ENCODE results near the gene GCN1.

GCN1 gene

DNA sequence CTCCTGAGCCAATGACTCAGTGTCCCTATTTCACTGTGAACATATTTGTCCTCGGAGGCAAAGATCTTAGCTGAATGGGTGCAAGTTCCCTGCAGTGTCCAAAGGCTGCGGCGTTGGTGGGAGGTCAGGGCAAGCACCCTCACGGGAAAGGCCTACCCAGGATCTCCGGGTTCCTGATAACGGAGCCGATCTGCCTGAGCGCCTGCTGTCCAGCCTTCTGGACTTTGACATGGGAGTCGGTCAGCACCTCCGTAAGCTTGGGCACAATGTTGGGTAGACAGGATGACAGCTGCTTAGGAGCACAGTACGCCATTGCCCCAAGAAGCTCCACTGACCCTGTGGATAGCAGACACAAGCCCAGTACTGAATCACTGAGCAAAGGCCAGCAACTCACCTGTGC is 46.5 kb downstream of the GCN1 start:
- TF ChIP-seq, protein P1, sequence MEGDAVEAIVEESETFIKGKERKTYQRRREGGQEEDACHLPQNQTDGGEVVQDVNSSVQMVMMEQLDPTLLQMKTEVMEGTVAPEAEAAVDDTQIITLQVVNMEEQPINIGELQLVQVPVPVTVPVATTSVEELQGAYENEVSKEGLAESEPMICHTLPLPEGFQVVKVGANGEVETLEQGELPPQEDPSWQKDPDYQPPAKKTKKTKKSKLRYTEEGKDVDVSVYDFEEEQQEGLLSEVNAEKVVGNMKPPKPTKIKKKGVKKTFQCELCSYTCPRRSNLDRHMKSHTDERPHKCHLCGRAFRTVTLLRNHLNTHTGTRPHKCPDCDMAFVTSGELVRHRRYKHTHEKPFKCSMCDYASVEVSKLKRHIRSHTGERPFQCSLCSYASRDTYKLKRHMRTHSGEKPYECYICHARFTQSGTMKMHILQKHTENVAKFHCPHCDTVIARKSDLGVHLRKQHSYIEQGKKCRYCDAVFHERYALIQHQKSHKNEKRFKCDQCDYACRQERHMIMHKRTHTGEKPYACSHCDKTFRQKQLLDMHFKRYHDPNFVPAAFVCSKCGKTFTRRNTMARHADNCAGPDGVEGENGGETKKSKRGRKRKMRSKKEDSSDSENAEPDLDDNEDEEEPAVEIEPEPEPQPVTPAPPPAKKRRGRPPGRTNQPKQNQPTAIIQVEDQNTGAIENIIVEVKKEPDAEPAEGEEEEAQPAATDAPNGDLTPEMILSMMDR (IDR thresholded peaks at IDR 0.05; ENCODE audit: insufficient read depth, low read length, missing control alignments) = no peak
- DNase-seq (ENCODE audit: low read depth, low spot score) = no peak
- ChIA-PET CTCF (interaction anchor here (0.7 to 1.4 kb wide), 3 partner anchors 21 to 118 kb away, joined by 3 read pairs; no protein-coding TSS in a partner anchor), POLR2A (interaction anchor here (2.1 kb wide), 1 partner anchor 53 kb away, joined by 5 read pairs; the partner anchor contains the start of gene RPLP0)
- no peak overlapping the region for H3K4me3 ChIP-seq (ENCODE audit: low read depth, low read length)

GRCh38 chr12:120145164-120145563 is 49.4 kb downstream of the GCN1 start:
- TF ChIP-seq, protein P1 (IDR thresholded peaks at IDR 0.05; ENCODE audit: insufficient read depth, low read length, missing control alignments) = no peak
- no peak overlapping the region for H3K4me3 ChIP-seq (ENCODE audit: low read depth, low read length)
- DNase-seq (ENCODE audit: low read depth, low spot score) = no peak
- CTCF ChIA-PET = interaction anchor here (1.9 kb wide), 1 partner anchor 16 kb away, joined by 4 read pairs; no protein-coding TSS in a partner anchor
- POLR2A ChIA-PET = no interaction called here

DNA sequence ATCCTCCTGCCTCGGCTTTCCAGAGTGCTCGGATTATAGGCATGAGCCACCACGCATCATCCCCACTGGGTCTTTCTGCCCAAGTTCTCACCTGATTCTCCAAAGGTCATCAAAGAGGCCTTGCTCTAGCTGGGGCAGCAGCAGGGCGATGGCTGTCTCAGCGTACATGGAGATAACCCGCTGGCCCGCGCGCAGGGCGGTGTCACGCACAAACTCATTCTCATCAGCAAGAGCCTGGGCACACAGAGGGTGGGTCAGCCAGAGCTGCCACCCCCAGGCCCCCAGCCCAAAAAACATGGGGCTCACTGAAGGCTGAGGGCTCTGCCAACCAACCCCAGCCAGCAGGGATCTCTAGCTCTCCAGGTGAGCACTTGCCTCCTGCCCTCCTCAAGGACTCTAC is 50.3 kb downstream of the GCN1 start:
- no peak overlapping the region for H3K4me3 ChIP-seq (ENCODE audit: low read depth, low read length)
- TF ChIP-seq, protein P1 (IDR thresholded peaks at IDR 0.05; ENCODE audit: insufficient read depth, low read length, missing control alignments) = no peak
- POLR2A ChIA-PET = no interaction called here
- no peak for DNase-seq (ENCODE audit: low read depth, low spot score)
- CTCF ChIA-PET = no interaction called here

DNA sequence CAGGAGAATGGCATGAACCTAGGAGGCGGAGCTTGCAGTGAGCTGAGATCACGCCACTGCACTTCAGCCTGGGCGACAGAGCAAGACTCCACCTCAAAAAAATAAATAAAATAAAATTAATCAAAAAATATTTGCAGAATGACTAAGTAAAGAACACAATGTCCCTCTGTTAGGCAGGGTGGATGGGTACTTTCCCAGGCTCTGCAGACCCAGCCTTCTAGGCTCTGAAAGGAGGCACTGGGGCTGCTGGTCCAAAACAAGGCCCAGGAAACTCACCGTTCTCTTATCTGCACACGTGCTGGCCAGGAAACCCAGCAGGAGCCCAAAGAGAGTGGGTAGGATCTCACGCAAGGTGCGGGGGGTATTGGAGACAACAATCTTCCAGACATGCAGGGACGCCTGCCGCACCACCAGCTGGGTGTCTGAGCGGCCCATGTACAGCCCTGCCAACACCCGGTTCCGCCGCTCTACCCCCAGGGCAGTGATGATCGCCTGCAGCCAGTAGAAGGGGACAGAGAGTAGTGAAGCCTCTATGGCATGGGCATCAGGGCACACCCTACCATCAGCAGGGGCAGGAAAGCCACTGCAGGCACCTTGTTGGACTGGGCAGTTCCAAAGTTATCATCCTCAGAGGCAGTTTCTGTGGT is 52.2 kb downstream of the GCN1 start:
- TF ChIP-seq, protein P1 (IDR thresholded peaks at IDR 0.05; ENCODE audit: insufficient read depth, low read length, missing control alignments) = no peak
- ChIA-PET CTCF (interaction anchor here (1.0 kb wide), 1 partner anchor 9 kb away, joined by 3 read pairs; no protein-coding TSS in a partner anchor), POLR2A (no interaction called here)
- DNase-seq (ENCODE audit: low read depth, low spot score) = no peak
- no peak overlapping the region for H3K4me3 ChIP-seq (ENCODE audit: low read depth, low read length)

DNA sequence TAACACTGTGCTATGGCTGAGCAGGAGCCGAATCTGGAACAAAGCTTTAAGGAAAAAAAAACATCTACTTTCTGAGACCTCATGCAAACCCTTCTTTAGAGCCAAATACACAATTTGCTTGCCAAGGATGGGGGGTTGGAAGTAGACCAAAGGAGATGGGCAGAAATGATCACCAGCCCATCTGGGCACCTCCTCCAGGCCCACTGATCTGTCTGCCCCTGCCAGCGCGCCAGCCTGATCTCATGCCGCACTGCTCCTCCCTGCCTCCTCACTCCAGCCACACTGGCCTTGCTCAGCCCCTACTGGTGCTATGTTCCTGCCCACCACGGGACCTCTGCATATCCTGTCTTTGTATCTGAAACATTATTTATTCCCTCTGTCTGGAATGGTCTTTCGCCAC is 53.2 kb downstream of the GCN1 start:
- ChIA-PET POLR2A (no interaction called here), CTCF (interaction anchor here (1.3 kb wide), 1 partner anchor 10 kb away, joined by 3 read pairs; no protein-coding TSS in a partner anchor)
- no peak overlapping the region for H3K4me3 ChIP-seq (ENCODE audit: low read depth, low read length)
- TF ChIP-seq, protein P1 (IDR thresholded peaks at IDR 0.05; ENCODE audit: insufficient read depth, low read length, missing control alignments) = no peak
- no peak for DNase-seq (ENCODE audit: low read depth, low spot score)

GRCh38 chr12:120140603-120141002 is 53.9 kb downstream of the GCN1 start:
- no peak overlapping the region for H3K4me3 ChIP-seq (ENCODE audit: low read depth, low read length)
- ChIA-PET CTCF (interaction anchor here (1.3 kb wide), 1 partner anchor 9 kb away, joined by 3 read pairs; no protein-coding TSS in a partner anchor), POLR2A (no interaction called here)
- DNase-seq (ENCODE audit: low read depth, low spot score) = no peak
- TF ChIP-seq, protein P1 (IDR thresholded peaks at IDR 0.05; ENCODE audit: insufficient read depth, low read length, missing control alignments) = no peak
